ENCODE measurements around the gene RAP1GAP. TPM values are rescaled to one million over a fixed set of nuclear protein-coding genes. Genes with fewer than 3 reads are reported as not detected.

The RAP1GAP gene
- polyA plus RNA-seq, 1 donor from 2014 or later = 9.8 TPM

DNA sequence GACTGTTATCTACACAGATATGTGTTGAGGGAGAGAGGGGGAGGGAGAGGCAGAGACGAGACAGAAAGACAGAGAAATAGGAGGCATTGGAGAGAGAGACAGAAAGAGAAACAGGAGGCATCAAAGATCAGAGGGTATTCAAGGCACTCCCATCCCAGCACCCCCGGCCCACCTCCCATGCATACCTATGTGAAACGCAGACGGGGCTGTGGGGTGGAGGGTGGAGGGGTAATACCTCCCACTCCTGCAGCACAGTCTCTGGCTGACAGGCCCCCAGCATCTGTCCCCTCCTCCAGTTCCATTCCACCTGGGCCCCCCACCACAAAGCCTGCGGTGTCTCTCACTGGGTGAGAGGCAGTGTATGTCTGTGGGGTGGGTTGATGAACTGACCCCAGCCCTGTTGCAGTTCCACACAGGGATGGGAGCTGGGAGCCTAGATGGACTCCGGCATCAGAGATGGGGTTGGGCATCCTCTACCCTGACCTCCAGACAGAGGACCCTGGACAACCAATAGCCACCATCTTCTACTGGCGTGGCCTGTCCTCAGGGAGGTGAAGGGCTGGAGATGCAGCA lies 49.7 kb downstream of the RAP1GAP start:
- Histone ChIP-seq H3K36me3 (ENCODE audit: insufficient read depth, low read length) (no peaks in the 10 kb centered on the region), H3K27ac (ENCODE audit: low read length) (peak overlapping the region; percentile 45), H3K9me2 (ENCODE audit: insufficient read depth, low read length) (no peaks in the 10 kb centered on the region), H2AFZ (ENCODE audit: low read depth, low read length) (no peak overlapping the region), H3K4me2 (ENCODE audit: low read length) (no peak overlapping the region), H3K9me3 (ENCODE audit: low read length) (no peaks in the 10 kb centered on the region), H3K27me3 (ENCODE audit: insufficient read depth, low read depth, low read length) (peaks cover 11% of the 10 kb centered on the region), H3K79me2 (replicated peaks; ENCODE audit: insufficient read depth, low read length) (no peaks in the 10 kb centered on the region), H3K4me3 (ENCODE audit: low read length) (peak overlapping the region; percentile 44), H3F3A (ENCODE audit: insufficient read depth, low read length, poor library complexity, severe bottlenecking) (no peaks in the 10 kb centered on the region), H3K9ac (ENCODE audit: low read length) (peak overlapping the region; percentile 51), H4K20me1 (ENCODE audit: insufficient read depth) (no peaks in the 10 kb centered on the region)
- TF ChIP-seq SMC3 (conservative IDR thresholded peaks at IDR 0.05; ENCODE audit: poor library complexity) = no peak
- TF ChIP-seq POLR2AphosphoS5 (IDR thresholded peaks at IDR 0.05) = no peak
- TF ChIP-seq MXI1 (conservative IDR thresholded peaks at IDR 0.05; ENCODE audit: poor library complexity, severe bottlenecking) = no peak
- no peak for TF ChIP-seq EZH2 (IDR thresholded peaks at IDR 0.05; ENCODE audit: borderline replicate concordance, insufficient read depth, low read length, poor library complexity, severe bottlenecking)
- no peak for TF ChIP-seq CTCF (IDR thresholded peaks at IDR 0.05; ENCODE audit: poor library complexity, severe bottlenecking)
- TF ChIP-seq, protein P1, sequence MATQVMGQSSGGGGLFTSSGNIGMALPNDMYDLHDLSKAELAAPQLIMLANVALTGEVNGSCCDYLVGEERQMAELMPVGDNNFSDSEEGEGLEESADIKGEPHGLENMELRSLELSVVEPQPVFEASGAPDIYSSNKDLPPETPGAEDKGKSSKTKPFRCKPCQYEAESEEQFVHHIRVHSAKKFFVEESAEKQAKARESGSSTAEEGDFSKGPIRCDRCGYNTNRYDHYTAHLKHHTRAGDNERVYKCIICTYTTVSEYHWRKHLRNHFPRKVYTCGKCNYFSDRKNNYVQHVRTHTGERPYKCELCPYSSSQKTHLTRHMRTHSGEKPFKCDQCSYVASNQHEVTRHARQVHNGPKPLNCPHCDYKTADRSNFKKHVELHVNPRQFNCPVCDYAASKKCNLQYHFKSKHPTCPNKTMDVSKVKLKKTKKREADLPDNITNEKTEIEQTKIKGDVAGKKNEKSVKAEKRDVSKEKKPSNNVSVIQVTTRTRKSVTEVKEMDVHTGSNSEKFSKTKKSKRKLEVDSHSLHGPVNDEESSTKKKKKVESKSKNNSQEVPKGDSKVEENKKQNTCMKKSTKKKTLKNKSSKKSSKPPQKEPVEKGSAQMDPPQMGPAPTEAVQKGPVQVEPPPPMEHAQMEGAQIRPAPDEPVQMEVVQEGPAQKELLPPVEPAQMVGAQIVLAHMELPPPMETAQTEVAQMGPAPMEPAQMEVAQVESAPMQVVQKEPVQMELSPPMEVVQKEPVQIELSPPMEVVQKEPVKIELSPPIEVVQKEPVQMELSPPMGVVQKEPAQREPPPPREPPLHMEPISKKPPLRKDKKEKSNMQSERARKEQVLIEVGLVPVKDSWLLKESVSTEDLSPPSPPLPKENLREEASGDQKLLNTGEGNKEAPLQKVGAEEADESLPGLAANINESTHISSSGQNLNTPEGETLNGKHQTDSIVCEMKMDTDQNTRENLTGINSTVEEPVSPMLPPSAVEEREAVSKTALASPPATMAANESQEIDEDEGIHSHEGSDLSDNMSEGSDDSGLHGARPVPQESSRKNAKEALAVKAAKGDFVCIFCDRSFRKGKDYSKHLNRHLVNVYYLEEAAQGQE (IDR thresholded peaks at IDR 0.05; ENCODE audit: borderline replicate concordance) = no peak
- TF ChIP-seq TAF1 (IDR thresholded peaks at IDR 0.05; ENCODE audit: low read depth) = no peak
- TF ChIP-seq EP300 (conservative IDR thresholded peaks at IDR 0.05; ENCODE audit: poor library complexity, severe bottlenecking) = no peak
- no peak for TF ChIP-seq RAD21 (conservative IDR thresholded peaks at IDR 0.05)

GRCh38 chr1:21618561-21619374 lies 50.4 kb downstream of the RAP1GAP start:
- Histone ChIP-seq H3K4me3 (ENCODE audit: low read length) (peak overlapping the region; percentile 44), H3K36me3 (ENCODE audit: insufficient read depth, low read length) (no peaks in the 10 kb centered on the region), H2AFZ (ENCODE audit: low read depth, low read length) (no peak overlapping the region), H3K27ac (ENCODE audit: low read length) (peak overlapping the region; percentile 45), H3K9me2 (ENCODE audit: insufficient read depth, low read length) (no peaks in the 10 kb centered on the region), H3F3A (ENCODE audit: insufficient read depth, low read length, poor library complexity, severe bottlenecking) (no peaks in the 10 kb centered on the region), H3K27me3 (ENCODE audit: insufficient read depth, low read depth, low read length) (peaks cover 11% of the 10 kb centered on the region), H3K79me2 (replicated peaks; ENCODE audit: insufficient read depth, low read length) (no peaks in the 10 kb centered on the region), H3K4me2 (ENCODE audit: low read length) (no peak overlapping the region), H4K20me1 (ENCODE audit: insufficient read depth) (no peaks in the 10 kb centered on the region), H3K9ac (ENCODE audit: low read length) (peak overlapping the region; percentile 51), H3K9me3 (ENCODE audit: low read length) (no peaks in the 10 kb centered on the region)
- TF ChIP-seq EP300 (conservative IDR thresholded peaks at IDR 0.05; ENCODE audit: poor library complexity, severe bottlenecking) = no peak
- peak; percentile 25 for TF ChIP-seq SMC3 (conservative IDR thresholded peaks at IDR 0.05; ENCODE audit: poor library complexity)
- TF ChIP-seq EZH2 (IDR thresholded peaks at IDR 0.05; ENCODE audit: borderline replicate concordance, insufficient read depth, low read length, poor library complexity, severe bottlenecking) = no peak
- no peak for TF ChIP-seq RAD21 (conservative IDR thresholded peaks at IDR 0.05)
- TF ChIP-seq TAF1 (IDR thresholded peaks at IDR 0.05; ENCODE audit: low read depth) = no peak
- TF ChIP-seq, protein P1 (IDR thresholded peaks at IDR 0.05; ENCODE audit: borderline replicate concordance) = no peak
- peak; percentile 21 for TF ChIP-seq POLR2AphosphoS5 (IDR thresholded peaks at IDR 0.05)
- TF ChIP-seq CTCF (IDR thresholded peaks at IDR 0.05; ENCODE audit: poor library complexity, severe bottlenecking) = no peak
- TF ChIP-seq MXI1 (conservative IDR thresholded peaks at IDR 0.05; ENCODE audit: poor library complexity, severe bottlenecking) = peak; percentile 55

All from neural cell (in vitro differentiated cells).